Neural cell (in vitro differentiated cells): Measurements from ENCODE around the gene TOR4A. TPM values are rescaled to one million over a fixed set of nuclear protein-coding genes. Genes with fewer than 3 reads are reported as not detected.

Experiments used
- H2AFZ ChIP-seq: fragments of 200-600, 300-800 bp; sonication (generic), shearing (Covaris generic); 2 replicates; pipeline ENCODE4 v1.6.0; 2014; ENCODE audit warnings: low read depth, mild to moderate bottlenecking, antibody characterized with exemption, low read length, moderate library complexity
- H3F3A ChIP-seq: fragments of 200-600 bp; shearing (Covaris generic); 2 replicates; pipeline ENCODE4 v1.6.1; 2016; ENCODE audit warnings: mild to moderate bottlenecking, moderate library complexity, mixed read lengths, antibody characterized with exemption, low read length; ENCODE audit not compliant: insufficient read depth, poor library complexity, severe bottlenecking
- H3K27ac ChIP-seq: fragments of 200-600, 300-800 bp; sonication (generic), shearing (Covaris generic); 2 replicates; pipeline ENCODE4 v1.5.1; 2014; ENCODE audit warnings: mild to moderate bottlenecking, low read length, moderate library complexity
- H3K27me3 ChIP-seq: fragments of 300-800, 200-600 bp; sonication (generic), shearing (Covaris generic); 2 replicates; pipeline ENCODE4 v1.6.0; 2014; ENCODE audit warnings: mild to moderate bottlenecking, low read depth, low read length, moderate library complexity; ENCODE audit not compliant: insufficient read depth
- H3K36me3 ChIP-seq: fragments of 300-800, 200-600 bp; sonication (generic), shearing (Covaris generic); 2 replicates; pipeline ENCODE4 v1.5.1; 2014; ENCODE audit warnings: mild to moderate bottlenecking, antibody characterized with exemption, low read length, moderate library complexity; ENCODE audit not compliant: insufficient read depth
- H3K4me2 ChIP-seq: fragments of 300-800, 200-600 bp; sonication (generic), shearing (Covaris generic); 2 replicates; pipeline ENCODE4 v1.6.0; 2014; ENCODE audit warnings: mild to moderate bottlenecking, low read length
- H3K4me3 ChIP-seq: fragments of 300-800, 200-600 bp; sonication (generic), shearing (Covaris generic); 2 replicates; pipeline ENCODE4 v1.5.1; 2014; ENCODE audit warnings: mild to moderate bottlenecking, low read length, moderate library complexity
- H3K79me2 ChIP-seq: fragments of 200-600 bp; shearing (Covaris generic); replicated peaks from 2 replicates; pipeline ENCODE4 v1.6.0; 2014; ENCODE audit warnings: mild to moderate bottlenecking, low read length, moderate library complexity; ENCODE audit not compliant: insufficient read depth
- H3K9ac ChIP-seq: fragments of 300-800, 200-600 bp; sonication (generic), shearing (Covaris generic); 2 replicates; pipeline ENCODE4 v1.6.1; 2016; ENCODE audit warnings: mild to moderate bottlenecking, low read length, mixed read lengths
- H3K9me2 ChIP-seq: fragments of 200-600 bp; shearing (Covaris generic); 2 replicates; pipeline ENCODE4 v1.6.1; 2016; ENCODE audit warnings: mild to moderate bottlenecking, low read length, mixed read lengths; ENCODE audit not compliant: insufficient read depth
- H3K9me3 ChIP-seq: fragments of 200-600, 300-800 bp; sonication (generic), shearing (Covaris generic); 2 replicates; pipeline ENCODE4 v1.6.1; 2016; ENCODE audit warnings: mild to moderate bottlenecking, mixed run types, low read length, moderate library complexity, mixed read lengths
- H4K20me1 ChIP-seq: fragments of 200-600 bp; shearing (Covaris generic); 2 replicates; pipeline ENCODE4 v1.6.1; 2016; ENCODE audit warnings: mild to moderate bottlenecking, mixed run types; ENCODE audit not compliant: insufficient read depth
- CTCF ChIP-seq: fragments of 450-650 bp; IDR thresholded peaks from 2 replicates; pipeline ENCODE4 v1.5.1; 2014; ENCODE audit warnings: antibody characterized with exemption, mild to moderate bottlenecking, moderate library complexity; ENCODE audit not compliant: poor library complexity, severe bottlenecking
- EP300 ChIP-seq: fragments of 450-650 bp; conservative IDR thresholded peaks from 2 replicates; pipeline ENCODE4 v1.6.1; 2014; ENCODE audit warnings: antibody characterized with exemption, mild to moderate bottlenecking, moderate library complexity; ENCODE audit not compliant: poor library complexity, severe bottlenecking
- EZH2 ChIP-seq: fragments of 200-600, 300-800 bp; shearing (Covaris generic), sonication (generic); IDR thresholded peaks from 2 replicates; pipeline ENCODE4 v1.6.1; 2014; ENCODE audit warnings: antibody characterized with exemption, low read length, borderline replicate concordance, mild to moderate bottlenecking; ENCODE audit not compliant: insufficient read depth, poor library complexity, severe bottlenecking
- MXI1 ChIP-seq: fragments of 450-650 bp; conservative IDR thresholded peaks from 2 replicates; pipeline ENCODE4 v1.6.1; 2014; ENCODE audit warnings: antibody characterized with exemption, mild to moderate bottlenecking; ENCODE audit not compliant: poor library complexity, severe bottlenecking
- POLR2AphosphoS5 ChIP-seq: IDR thresholded peaks from 2 replicates; pipeline ENCODE4 v1.6.1; 2012
- RAD21 ChIP-seq: fragments of 450-650 bp; conservative IDR thresholded peaks from 2 replicates; pipeline ENCODE4 v1.6.1; 2014; ENCODE audit warnings: antibody characterized with exemption, mild to moderate bottlenecking, moderate library complexity
- REST ChIP-seq: IDR thresholded peaks from 2 replicates; pipeline ENCODE4 v1.6.1; 2012; ENCODE audit warnings: borderline replicate concordance
- SMC3 ChIP-seq: fragments of 450-650 bp; conservative IDR thresholded peaks from 2 replicates; pipeline ENCODE4 v1.6.1; 2014; ENCODE audit warnings: antibody characterized with exemption, mild to moderate bottlenecking, moderate library complexity; ENCODE audit not compliant: poor library complexity
- TAF1 ChIP-seq: IDR thresholded peaks from 2 replicates; pipeline ENCODE4 v1.6.1; 2012; ENCODE audit warnings: low read depth
- polyA plus RNA-seq: library from polyadenylated mRNA; depleted of rRNA; stranded (reverse); fragments of >200 nt; gene quantifications from 2 replicates; pipeline ENCODE4 v1.2.3, GENCODE V29; 2014

Gene TOR4A
- polyA plus RNA-seq, 1 donor from 2014 or later = 0.50 TPM

- Histone ChIP-seq H3K79me2 (no peaks in the 10 kb centered on the region), H3K9me2 (no peaks in the 10 kb centered on the region), H2AFZ (no peak overlapping the region), H3K9me3 (no peaks in the 10 kb centered on the region), H3K4me2 (no peak overlapping the region), H3K9ac (no peak overlapping the region), H3F3A (no peaks in the 10 kb centered on the region), H3K27ac (no peak overlapping the region), H4K20me1 (no peaks in the 10 kb centered on the region), H3K36me3 (peaks cover 7% of the 10 kb centered on the region), H3K27me3 (no peaks in the 10 kb centered on the region), H3K4me3 (no peak overlapping the region)
- no peak for TF ChIP-seq CTCF
- TF ChIP-seq RAD21 = no peak
- no peak for TF ChIP-seq EP300
- TF ChIP-seq SMC3 = no peak
- TF ChIP-seq MXI1 = no peak
- TF ChIP-seq POLR2AphosphoS5 = no peak
- no peak for TF ChIP-seq EZH2
- no peak for TF ChIP-seq REST
- no peak for TF ChIP-seq TAF1
Observed at GRCh38 chr9:137273095-137273490, 4.4 kb upstream of the TOR4A start.

- TF ChIP-seq POLR2AphosphoS5 (no peak), SMC3 (no peak), REST (no peak), CTCF (no peak), TAF1 (no peak)
- Histone ChIP-seq H3K27ac (no peak overlapping the region), H3K4me2 (no peak overlapping the region), H3K9me2 (no peaks in the 10 kb centered on the region), H4K20me1 (no peaks in the 10 kb centered on the region), H2AFZ (no peak overlapping the region), H3K79me2 (no peaks in the 10 kb centered on the region), H3K36me3 (peaks cover 7% of the 10 kb centered on the region), H3K4me3 (no peak overlapping the region), H3K9me3 (no peaks in the 10 kb centered on the region), H3K27me3 (no peaks in the 10 kb centered on the region), H3K9ac (no peak overlapping the region), H3F3A (no peaks in the 10 kb centered on the region)
Observed at GRCh38 chr9:137273611-137274320, 3.8 kb upstream of the TOR4A start.
